IPS DF 6.9 (cell line): ENCODE results near the gene ZC3H12A.

Experiments used
- DNase-seq: peaks from one replicate; pipeline ENCODE4 v3.0.0-alpha.2; 2013; ENCODE audit warnings: low read depth, low spot score
- H3K27ac ChIP-seq: one replicate; pipeline ENCODE4 v1.5.1; 2013; ENCODE audit warnings: low read length, control low read depth
- H3K27me3 ChIP-seq: 2 replicates; pipeline ENCODE4 v1.6.1; 2013; ENCODE audit warnings: mild to moderate bottlenecking, low read length; ENCODE audit not compliant: control insufficient read depth, insufficient read depth
- H3K36me3 ChIP-seq: 2 replicates; pipeline ENCODE4 v1.6.1; 2013; ENCODE audit warnings: low read length; ENCODE audit not compliant: control insufficient read depth, insufficient read depth
- H3K4me1 ChIP-seq: 2 replicates; pipeline ENCODE4 v1.6.1; 2013; ENCODE audit warnings: low read length; ENCODE audit not compliant: control insufficient read depth, insufficient read depth
- H3K4me3 ChIP-seq: 2 replicates; pipeline ENCODE4 v1.5.1; 2013; ENCODE audit warnings: mild to moderate bottlenecking, low read length
- H3K9me3 ChIP-seq: 2 replicates; pipeline ENCODE4 v1.6.1; 2013; ENCODE audit warnings: low read length, inconsistent platforms; ENCODE audit not compliant: control insufficient read depth, insufficient read depth
- WGBS: extraction: QIAGEN DNeasy Blood & Tissue Kit; methylation state at CpG from one replicate; pipeline ENCODE4 v1.1.7; 2013; ENCODE audit warnings: mixed read lengths, missing lambda C conversion rate; ENCODE audit not compliant: insufficient read length, insufficient coverage; 5-methylcytosine and 5-hydroxymethylcytosine counted together

The ZC3H12A gene

DNA sequence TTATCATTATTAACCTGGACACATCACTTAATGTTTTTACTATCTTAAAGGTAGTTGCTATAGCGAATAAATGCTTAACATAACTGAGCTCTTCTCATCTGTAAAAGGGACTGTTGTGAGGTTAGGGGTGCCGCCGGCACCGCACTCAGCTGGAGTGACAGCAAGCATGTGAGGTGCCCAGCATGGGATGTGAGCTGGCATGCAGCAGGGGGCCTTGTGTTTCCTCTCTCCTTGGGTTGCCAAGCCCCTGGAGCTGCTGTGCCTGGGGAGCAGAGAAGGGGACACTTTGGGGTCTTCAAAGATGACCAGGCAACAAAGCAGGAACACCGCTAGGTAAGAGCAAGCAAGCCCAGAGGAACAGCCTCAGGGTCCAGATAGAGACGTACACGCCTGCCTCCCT lies 2.1 kb upstream of the ZC3H12A start:
- H3K4me1 ChIP-seq, result peaks cover 14% of the 10 kb centered on the region

GRCh38 chr1:37472994-37473393 lies 1.4 kb upstream of the ZC3H12A start:
- no CpG with 5 or more reads among the region's 1 CpG for WGBS
- H3K36me3 ChIP-seq, result no peaks in the 10 kb centered on the region; the same call in 1 of the 2 replicates
- H3K27ac ChIP-seq, result no peak overlapping the region
- H3K27me3 ChIP-seq, result no peaks in the 10 kb centered on the region; the same call in 1 of the 2 replicates
- H3K4me1 ChIP-seq, result peaks cover 17% of the 10 kb centered on the region
- H3K4me3 ChIP-seq, result no peak overlapping the region
- no peaks in the 10 kb centered on the region for H3K9me3 ChIP-seq
- no peak for DNase-seq

More for the DNA sequence above, 2.1 kb upstream of the ZC3H12A start:
- no peaks in the 10 kb centered on the region; the same call in 1 of the 2 replicates for H3K36me3 ChIP-seq
- no peak overlapping the region for H3K4me3 ChIP-seq
- no peak for DNase-seq
- no CpG with 5 or more reads among the region's 7 CpGs for WGBS
- H3K27ac ChIP-seq, result no peak overlapping the region
- H3K9me3 ChIP-seq, result no peaks in the 10 kb centered on the region
- H3K27me3 ChIP-seq, result no peaks in the 10 kb centered on the region; the same call in 1 of the 2 replicates

DNA sequence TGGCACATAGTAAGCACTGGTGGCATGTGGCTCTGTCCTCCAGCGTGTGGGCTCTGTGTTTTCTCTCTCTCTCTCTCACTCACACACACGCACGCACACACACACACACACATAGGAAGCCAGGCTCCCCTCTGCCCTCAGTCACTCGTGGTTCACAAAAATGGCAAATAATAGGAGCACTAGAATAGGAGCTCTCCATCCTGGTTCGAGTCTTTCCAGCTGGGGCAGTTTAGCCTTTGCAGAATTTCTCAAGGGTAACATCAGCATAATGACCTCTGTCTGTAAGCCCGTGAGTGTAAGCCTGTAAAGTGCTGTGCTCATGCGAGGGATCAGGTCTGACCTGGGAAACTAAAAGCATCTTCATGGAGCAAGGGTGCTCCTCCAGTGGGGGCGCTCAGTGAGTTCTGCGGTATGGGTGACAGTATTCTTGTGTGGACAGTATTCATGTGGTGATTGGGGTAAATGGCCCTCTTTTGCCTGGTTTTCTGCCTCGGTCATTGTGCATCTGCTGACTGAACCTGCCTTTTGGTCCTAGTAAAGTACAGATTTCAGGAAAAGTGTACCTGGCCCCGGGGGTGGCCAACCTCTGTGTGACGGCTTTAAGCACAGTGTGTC lies 842 bp upstream of the ZC3H12A start:
- no peaks in the 10 kb centered on the region for H3K9me3 ChIP-seq
- no peak overlapping the region for H3K27ac ChIP-seq
- peak overlapping the region; percentile 61; the same call in 1 of the 2 replicates for H3K4me3 ChIP-seq
- H3K4me1 ChIP-seq, result peaks cover 17% of the 10 kb centered on the region
- no peaks in the 10 kb centered on the region; the same call in 1 of the 2 replicates for H3K36me3 ChIP-seq
- WGBS, result no CpG with 5 or more reads among the region's 12 CpGs
- no peaks in the 10 kb centered on the region; the same call in 1 of the 2 replicates for H3K27me3 ChIP-seq
- no peak for DNase-seq

DNA sequence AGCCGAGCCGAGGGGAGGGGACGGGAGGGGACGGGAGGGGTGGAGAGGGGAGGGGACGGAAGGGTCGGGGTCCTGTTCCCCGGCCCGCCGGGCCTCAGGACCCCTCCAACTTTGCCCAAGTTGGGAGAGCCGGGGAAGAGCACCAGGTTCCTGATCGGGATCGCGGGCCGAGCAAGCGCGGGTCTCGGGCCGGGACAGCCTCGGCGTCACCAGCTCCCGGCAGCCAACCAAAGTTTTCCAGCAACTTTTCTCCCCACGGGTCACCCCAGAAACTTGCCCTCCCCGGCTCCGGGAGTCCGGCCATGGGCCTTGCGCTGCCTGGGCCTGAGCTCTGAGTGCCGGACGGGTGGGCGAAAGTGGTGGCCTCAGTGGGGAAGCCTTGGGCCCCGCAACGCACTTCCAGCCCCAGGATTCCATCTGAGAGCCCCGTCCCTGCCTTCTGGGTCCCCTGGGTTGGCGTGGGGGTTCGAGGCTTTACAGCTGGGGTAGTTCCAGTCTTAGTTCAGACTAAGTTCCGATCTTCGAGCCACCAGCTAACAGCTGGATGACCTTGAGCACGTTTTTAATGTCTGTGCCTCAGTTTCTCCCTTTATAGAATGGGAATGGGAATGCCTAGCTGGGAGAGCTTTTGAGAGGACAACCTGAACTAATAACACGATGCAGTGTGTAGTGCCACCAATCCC lies 458 bp downstream of the ZC3H12A start:
- Histone ChIP-seq H3K4me3 (peak overlapping the region; percentile 61), H3K9me3 (no peaks in the 10 kb centered on the region), H3K27me3 (no peaks in the 10 kb centered on the region; the same call in 1 of the 2 replicates), H3K27ac (no peak overlapping the region), H3K4me1 (peaks cover 17% of the 10 kb centered on the region), H3K36me3 (peaks cover 4% of the 10 kb centered on the region)
- WGBS, result no CpG with 5 or more reads among the region's 38 CpGs
- no peak for DNase-seq

DNA sequence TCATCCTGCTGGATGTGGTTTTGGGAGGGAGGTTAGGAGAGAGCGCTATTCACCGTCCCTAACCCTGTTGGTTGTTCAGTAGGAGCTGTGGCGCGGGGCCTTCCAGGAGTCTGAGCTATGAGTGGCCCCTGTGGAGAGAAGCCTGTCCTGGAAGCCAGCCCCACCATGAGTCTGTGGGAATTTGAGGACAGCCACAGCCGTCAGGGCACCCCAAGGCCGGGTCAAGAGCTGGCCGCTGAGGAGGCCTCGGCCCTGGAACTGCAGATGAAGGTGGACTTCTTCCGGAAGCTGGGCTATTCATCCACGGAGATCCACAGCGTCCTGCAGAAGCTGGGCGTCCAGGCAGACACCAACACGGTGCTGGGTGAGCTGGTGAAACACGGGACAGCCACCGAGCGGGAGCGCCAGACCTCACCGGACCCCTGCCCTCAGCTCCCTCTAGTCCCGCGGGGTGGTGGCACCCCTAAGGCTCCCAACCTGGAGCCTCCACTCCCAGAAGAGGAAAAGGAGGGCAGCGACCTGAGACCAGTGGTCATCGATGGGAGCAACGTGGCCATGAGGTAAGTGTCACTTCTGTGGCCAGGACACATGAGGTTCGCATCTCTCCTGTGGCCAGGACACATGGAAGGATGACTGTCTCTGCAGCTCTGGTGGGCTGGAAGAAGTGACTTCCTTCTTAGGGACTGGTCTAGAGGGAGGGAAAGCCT lies 1.2 kb downstream of the ZC3H12A start:
- DNase-seq, result no peak
- H3K27me3 ChIP-seq, result no peaks in the 10 kb centered on the region; the same call in 1 of the 2 replicates

GRCh38 chr1:37476087-37476452 lies 1.7 kb downstream of the ZC3H12A start:
- no peak for DNase-seq
- Histone ChIP-seq H3K4me3 (no peak overlapping the region), H3K27me3 (no peaks in the 10 kb centered on the region; the same call in 1 of the 2 replicates), H3K9me3 (no peaks in the 10 kb centered on the region), H3K4me1 (peaks cover 17% of the 10 kb centered on the region), H3K36me3 (peaks cover 13% of the 10 kb centered on the region), H3K27ac (no peak overlapping the region)
- no CpG with 5 or more reads among the region's 9 CpGs for WGBS

More for the DNA sequence above, 1.2 kb downstream of the ZC3H12A start:
- no peaks in the 10 kb centered on the region for H3K9me3 ChIP-seq
- no peak overlapping the region for H3K27ac ChIP-seq
- peak overlapping the region; percentile 61; the same call in 1 of the 2 replicates for H3K4me3 ChIP-seq
- peaks cover 17% of the 10 kb centered on the region for H3K4me1 ChIP-seq
- peaks cover 8% of the 10 kb centered on the region for H3K36me3 ChIP-seq
- no CpG with 5 or more reads among the region's 24 CpGs for WGBS

- H3K4me3 ChIP-seq, result no peak overlapping the region
- no peaks in the 10 kb centered on the region for H3K9me3 ChIP-seq
- no peaks in the 10 kb centered on the region; the same call in 1 of the 2 replicates for H3K27me3 ChIP-seq
- no CpG with 5 or more reads among the region's 5 CpGs for WGBS
- peaks cover 17% of the 10 kb centered on the region for H3K4me1 ChIP-seq
- H3K36me3 ChIP-seq, result peaks cover 18% of the 10 kb centered on the region
- peak overlapping the region; percentile 22 for H3K27ac ChIP-seq
- no peak for DNase-seq
Measured at GRCh38 chr1:37476460-37477197, 2.2 kb downstream of the ZC3H12A start.

- WGBS, result no CpG with 5 or more reads among the region's 10 CpGs
- peak overlapping the region; percentile 22 for H3K27ac ChIP-seq
- H3K4me3 ChIP-seq, result no peak overlapping the region
- peaks cover 15% of the 10 kb centered on the region for H3K4me1 ChIP-seq
- no peaks in the 10 kb centered on the region; the same call in 1 of the 2 replicates for H3K27me3 ChIP-seq
- no peak for DNase-seq
- H3K36me3 ChIP-seq, result peaks cover 21% of the 10 kb centered on the region
- no peaks in the 10 kb centered on the region for H3K9me3 ChIP-seq
Measured at GRCh38 chr1:37477198-37477931, 3.0 kb downstream of the ZC3H12A start.

DNA sequence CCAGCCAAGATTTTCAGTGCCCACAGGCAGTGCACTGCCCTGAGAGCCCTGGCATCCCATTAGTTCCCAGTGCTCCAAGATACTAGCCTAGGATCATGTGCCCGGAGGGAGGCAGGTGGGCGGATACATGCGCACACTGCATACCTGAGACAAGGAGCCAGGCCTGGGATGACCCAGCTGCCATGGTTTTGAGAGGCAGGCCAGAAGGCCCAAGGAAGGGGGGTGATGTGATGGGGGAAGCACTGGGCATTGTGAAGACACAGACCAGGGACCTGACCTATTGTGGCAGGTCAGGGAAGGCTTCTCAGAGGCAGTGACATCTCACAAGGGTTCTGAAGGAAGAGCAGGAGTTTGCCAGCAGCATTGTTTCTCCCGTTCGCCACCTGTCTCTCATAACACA lies 3.6 kb downstream of the ZC3H12A start:
- Histone ChIP-seq H3K27ac (no peak overlapping the region), H3K27me3 (no peaks in the 10 kb centered on the region; the same call in 1 of the 2 replicates), H3K4me3 (no peak overlapping the region), H3K36me3 (peaks cover 21% of the 10 kb centered on the region), H3K4me1 (peaks cover 15% of the 10 kb centered on the region), H3K9me3 (no peaks in the 10 kb centered on the region)
- DNase-seq, result no peak
- no CpG with 5 or more reads among the region's 5 CpGs for WGBS
